Gastrocnemius medialis (tissue), 4 donors: ENCODE results near the gene HMG20A. TPM values are rescaled to one million over a fixed set of nuclear protein-coding genes. Genes with fewer than 3 reads are reported as not detected.
A peak's percentile ranks its signal among the peaks of the same experiment; 100 is the strongest.

Experiments
- ATAC-seq, 2 donors: fragments of 150-250 bp; one replicate each; pipeline ENCODE4 v1.9.1; 2016
- DNase-seq, 2 donors: peaks; one replicate each; pipeline ENCODE4 v3.0.0-alpha.2; 2019
- H3K27ac ChIP-seq, 4 donors: fragments of 200-600 bp; sonication (generic); 1 replicate in 1 of 4; 2 replicates in 3 of 4; pipeline ENCODE4 v1.5.1; 2016 to 2018; ENCODE audit warnings: mild to moderate bottlenecking in 2 of 4, moderate library complexity in 1 of 4
- H3K27me3 ChIP-seq, 3 donors: fragments of 200-600 bp; sonication (generic) in 2 of 3; 1 replicate in 1 of 3; 2 replicates in 2 of 3; pipeline versions ENCODE4 v1.5.1 to v1.6.0; 2016 to 2019; ENCODE audit warnings: mild to moderate bottlenecking in 1 of 3, moderate library complexity in 1 of 3
- H3K36me3 ChIP-seq, 2 donors: fragments of 200-600 bp; sonication (generic) in 1 of 2; one replicate each; pipeline ENCODE4 v1.5.1; 2017 to 2018
- H3K4me1 ChIP-seq, 2 donors: fragments of 200-600 bp; sonication (generic) in 1 of 2; one replicate each; pipeline ENCODE4 v1.5.1; 2016 to 2017; ENCODE audit warnings: mild to moderate bottlenecking in 2 of 2
- H3K4me3 ChIP-seq, 4 donors: fragments of 200-600 bp; sonication (generic) in 3 of 4; 1 replicate in 1 of 4; 2 replicates in 3 of 4; pipeline ENCODE4 v1.5.1; 2016 to 2019; ENCODE audit warnings: mild to moderate bottlenecking in 2 of 4
- H3K9me3 ChIP-seq, 3 donors: fragments of 200-600 bp; sonication (generic) in 2 of 3; 1 replicate in 1 of 3; 2 replicates in 2 of 3; pipeline ENCODE4 v1.5.1; 2016 to 2019
- CTCF ChIP-seq, 5 experiments: fragments of 450-650 bp in 3 of 5; fragments of 200-600 bp in 2 of 5; sonication (generic) in 2 of 5; IDR thresholded peaks in 4 of 5; conservative IDR thresholded peaks in 1 of 5; 1 replicate in 4 of 5; 2 replicates in 1 of 5; pipeline ENCODE4 v1.5.1; 2016 to 2019; ENCODE audit warnings: antibody characterized with exemption in 5 of 5, mild to moderate bottlenecking in 3 of 5, moderate library complexity in 3 of 5
- POLR2A ChIP-seq, 2 donors: fragments of 450-650 bp; IDR thresholded peaks; one replicate each; pipeline ENCODE4 v1.6.1; 2017; ENCODE audit warnings: antibody characterized with exemption in 2 of 2, mild to moderate bottlenecking in 2 of 2, moderate library complexity in 2 of 2
- in situ Hi-C, 4 donors: fragments of 200-750 bp; cut with MboI; loops; one replicate each; pipeline versions ENCODE4 v1.15.0 to v1.8.0; 2017; ENCODE audit warnings: low sequenced_read_pairs in 4 of 4
- intact Hi-C: fragments of 100-400 bp; cut with DNase I; formaldehyde crosslinking; loops from one replicate; pipeline ENCODE4 v1.15.1; 2023; ENCODE audit warnings: low total_unique reads
- total RNA-seq, 4 donors: library from RNA; depleted of rRNA; stranded (reverse); fragments of >200 nt; gene quantifications; one replicate each; pipeline versions ENCODE4 v1.1.0 to v1.2.3, GENCODE V29; 2016

The HMG20A gene
- total RNA-seq, 4 donors from 2014 or later, result 17.7 to 39.6 (median 29.9) TPM

- in situ Hi-C loops, result no loop called here
- H3K4me3 ChIP-seq, result no peak overlapping the region
- H3K9me3 ChIP-seq, result no peaks in the 10 kb centered on the region
- no peak overlapping the region for H3K27ac ChIP-seq
- no peaks in the 10 kb centered on the region for H3K27me3 ChIP-seq
- H3K36me3 ChIP-seq, result no peaks in the 10 kb centered on the region
- no peak for ATAC-seq
- intact Hi-C loops, result no loop called here
- peaks cover 17 to 33% of the 10 kb centered on the region in 2 donors for H3K4me1 ChIP-seq
- no peak for DNase-seq
- TF ChIP-seq CTCF (IDR thresholded peaks at IDR 0.05 in 4 of 5, conservative IDR thresholded peaks at IDR 0.05 in 1 of 5) (no peak), POLR2A (IDR thresholded peaks at IDR 0.05) (no peak)
Measured at GRCh38 chr15:77430213-77430612, 9.5 kb downstream of the HMG20A start.

GRCh38 chr15:77430652-77431051 lies 10.0 kb downstream of the HMG20A start:
- ATAC-seq (no peak), DNase-seq (no peak)
- no peaks in the 10 kb centered on the region for H3K9me3 ChIP-seq
- H3K27ac ChIP-seq, result no peak overlapping the region
- intact Hi-C loops (no loop called here), in situ Hi-C loops (no loop called here)
- TF ChIP-seq CTCF (IDR thresholded peaks at IDR 0.05 in 4 of 5, conservative IDR thresholded peaks at IDR 0.05 in 1 of 5) (no peak), POLR2A (IDR thresholded peaks at IDR 0.05) (no peak)
- peaks cover 17 to 33% of the 10 kb centered on the region in 2 donors for H3K4me1 ChIP-seq
- H3K36me3 ChIP-seq, result no peaks in the 10 kb centered on the region
- H3K4me3 ChIP-seq, result no peak overlapping the region
- no peaks in the 10 kb centered on the region for H3K27me3 ChIP-seq

- intact Hi-C loops (no loop called here), in situ Hi-C loops (no loop called here)
- ATAC-seq, result no peak
- Histone ChIP-seq H3K4me3 (no peak overlapping the region), H3K36me3 (no peaks in the 10 kb centered on the region), H3K4me1 (peaks cover 25 to 36% of the 10 kb centered on the region in 2 donors), H3K27me3 (no peaks in the 10 kb centered on the region), H3K9me3 (no peaks in the 10 kb centered on the region), H3K27ac (no peak overlapping the region)
- DNase-seq, result no peak
- TF ChIP-seq POLR2A (IDR thresholded peaks at IDR 0.05) (no peak), CTCF (IDR thresholded peaks at IDR 0.05 in 4 of 5, conservative IDR thresholded peaks at IDR 0.05 in 1 of 5) (no peak)
Measured at GRCh38 chr15:77436822-77437221, 16.1 kb downstream of the HMG20A start.

GRCh38 chr15:77437264-77437663 lies 16.6 kb downstream of the HMG20A start:
- Histone ChIP-seq H3K36me3 (no peaks in the 10 kb centered on the region), H3K27me3 (no peaks in the 10 kb centered on the region), H3K9me3 (no peaks in the 10 kb centered on the region), H3K4me1 (peaks cover 29 to 37% of the 10 kb centered on the region in 2 donors), H3K27ac (no peak overlapping the region), H3K4me3 (no peak overlapping the region)
- in situ Hi-C loops (no loop called here), intact Hi-C loops (no loop called here)
- DNase-seq (no peak), ATAC-seq (no peak)
- TF ChIP-seq CTCF (IDR thresholded peaks at IDR 0.05 in 4 of 5, conservative IDR thresholded peaks at IDR 0.05 in 1 of 5) (no peak), POLR2A (IDR thresholded peaks at IDR 0.05) (no peak)

GRCh38 chr15:77440378-77440999 lies 19.8 kb downstream of the HMG20A start:
- Histone ChIP-seq H3K27me3 (no peaks in the 10 kb centered on the region), H3K27ac (peak overlapping the region in 3 of 4 donors; percentile 7 to 48 (median 16)), H3K4me3 (peak overlapping the region in 2 of 4 donors; percentile 7 to 10), H3K4me1 (peaks cover 32 to 42% of the 10 kb centered on the region in 2 donors), H3K36me3 (no peaks in the 10 kb centered on the region), H3K9me3 (no peaks in the 10 kb centered on the region)
- peak; percentile 73 to 84 for ATAC-seq
- no peak for DNase-seq
- in situ Hi-C loops, result no loop called here
- TF ChIP-seq CTCF (IDR thresholded peaks at IDR 0.05 in 4 of 5, conservative IDR thresholded peaks at IDR 0.05 in 1 of 5) (no peak), POLR2A (IDR thresholded peaks at IDR 0.05) (no peak)
- intact Hi-C loops, result no loop called here
